ENCODE results near the gene ANO1.

ANO1 gene

DNA sequence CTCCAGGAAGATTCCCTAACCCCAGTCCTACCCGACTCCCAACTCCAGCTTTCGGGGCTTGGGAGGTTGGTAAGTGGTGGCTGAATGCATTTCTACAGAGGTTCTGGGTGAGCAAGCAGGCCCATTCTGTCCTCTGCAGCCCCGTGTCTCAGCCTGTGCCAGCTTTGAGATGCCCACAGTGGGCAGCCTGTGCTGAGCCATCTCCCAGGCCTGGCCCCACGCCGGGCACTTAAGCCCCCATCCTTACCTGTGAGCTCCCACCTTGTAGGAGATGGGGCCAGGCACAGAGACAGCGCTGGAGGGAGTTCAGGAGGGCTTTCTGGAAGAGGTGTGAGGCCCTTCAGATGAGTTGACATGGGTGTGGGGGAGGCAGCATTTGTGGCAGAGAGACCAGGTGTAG, 54.5 kb downstream of the ANO1 start:
- Histone ChIP-seq H3K36me3 (ENCODE audit: control insufficient read depth, low read length) (no peaks in the 10 kb centered on the region), H3K4me1 (ENCODE audit: control insufficient read depth, low read length) (no peaks in the 10 kb centered on the region), H4K20me1 (ENCODE audit: control insufficient read depth, insufficient read depth, low read depth, low read length) (no peaks in the 10 kb centered on the region), H3K4me3 (ENCODE audit: low read length) (no peak overlapping the region), H3K27me3 (ENCODE audit: control insufficient read depth, low read length) (no peaks in the 10 kb centered on the region), H3K4me2 (ENCODE audit: low read length) (no peak overlapping the region), H3F3A (ENCODE audit: control insufficient read depth, insufficient read depth) (no peaks in the 10 kb centered on the region), H3K79me2 (ENCODE audit: control insufficient read depth, low read length) (no peaks in the 10 kb centered on the region), H3K27ac (ENCODE audit: low read depth, low read length) (no peak overlapping the region), H3K9me2 (replicated peaks; ENCODE audit: control insufficient read depth, low read length) (no peaks in the 10 kb centered on the region), H3K9me3 (ENCODE audit: control insufficient read depth, insufficient read depth, low read length) (no peaks in the 10 kb centered on the region)
- TF ChIP-seq CTCF (IDR thresholded peaks at IDR 0.05; ENCODE audit: low read depth, low read length, poor library complexity, severe bottlenecking) (no peak), EZH2phosphoT487 (IDR thresholded peaks at IDR 0.05; ENCODE audit: borderline replicate concordance, low read length) (no peak)

- H3K27ac ChIP-seq (ENCODE audit: low read depth, low read length): no peak overlapping the region
- no peaks in the 10 kb centered on the region for H3F3A ChIP-seq (ENCODE audit: control insufficient read depth, insufficient read depth)
- H3K36me3 ChIP-seq (ENCODE audit: control insufficient read depth, low read length): no peaks in the 10 kb centered on the region
- H4K20me1 ChIP-seq (ENCODE audit: control insufficient read depth, insufficient read depth, low read depth, low read length): no peaks in the 10 kb centered on the region
- no peaks in the 10 kb centered on the region for H3K9me3 ChIP-seq (ENCODE audit: control insufficient read depth, insufficient read depth, low read length)
- H3K79me2 ChIP-seq (ENCODE audit: control insufficient read depth, low read length): no peaks in the 10 kb centered on the region
- TF ChIP-seq CTCF (IDR thresholded peaks at IDR 0.05; ENCODE audit: low read depth, low read length, poor library complexity, severe bottlenecking) (no peak), EZH2phosphoT487 (IDR thresholded peaks at IDR 0.05; ENCODE audit: borderline replicate concordance, low read length) (no peak)
- no peak overlapping the region for H3K4me2 ChIP-seq (ENCODE audit: low read length)
- no peaks in the 10 kb centered on the region for H3K9me2 ChIP-seq (replicated peaks; ENCODE audit: control insufficient read depth, low read length)
- H3K27me3 ChIP-seq (ENCODE audit: control insufficient read depth, low read length): no peaks in the 10 kb centered on the region
- no peaks in the 10 kb centered on the region for H3K4me1 ChIP-seq (ENCODE audit: control insufficient read depth, low read length)
- H3K4me3 ChIP-seq (ENCODE audit: low read length): no peak overlapping the region
These were observed 55.7 kb downstream of the ANO1 start for GRCh38 chr11:70133771-70134335.

GRCh38 chr11:70134490-70134889, 56.4 kb downstream of the ANO1 start:
- no peaks in the 10 kb centered on the region for H4K20me1 ChIP-seq (ENCODE audit: control insufficient read depth, insufficient read depth, low read depth, low read length)
- no peaks in the 10 kb centered on the region for H3K36me3 ChIP-seq (ENCODE audit: control insufficient read depth, low read length)
- H3F3A ChIP-seq (ENCODE audit: control insufficient read depth, insufficient read depth): no peaks in the 10 kb centered on the region
- no peaks in the 10 kb centered on the region for H3K9me2 ChIP-seq (replicated peaks; ENCODE audit: control insufficient read depth, low read length)
- no peak overlapping the region for H3K4me2 ChIP-seq (ENCODE audit: low read length)
- TF ChIP-seq EZH2phosphoT487 (IDR thresholded peaks at IDR 0.05; ENCODE audit: borderline replicate concordance, low read length) (no peak), CTCF (IDR thresholded peaks at IDR 0.05; ENCODE audit: low read depth, low read length, poor library complexity, severe bottlenecking) (no peak)
- no peak overlapping the region for H3K4me3 ChIP-seq (ENCODE audit: low read length)
- H3K27me3 ChIP-seq (ENCODE audit: control insufficient read depth, low read length): no peaks in the 10 kb centered on the region
- H3K4me1 ChIP-seq (ENCODE audit: control insufficient read depth, low read length): no peaks in the 10 kb centered on the region
- no peaks in the 10 kb centered on the region for H3K9me3 ChIP-seq (ENCODE audit: control insufficient read depth, insufficient read depth, low read length)
- no peak overlapping the region for H3K27ac ChIP-seq (ENCODE audit: low read depth, low read length)
- no peaks in the 10 kb centered on the region for H3K79me2 ChIP-seq (ENCODE audit: control insufficient read depth, low read length)
